GM23338 (cell line): ENCODE measurements around the gene PHC3. TPM values are rescaled to one million over a fixed set of nuclear protein-coding genes. Genes with fewer than 3 reads are reported as not detected.
A peak's percentile ranks its signal among the peaks of the same experiment; 100 is the strongest.

Experiments
- ATAC-seq: fragments of 200-7000 bp; cut with Tn5 transposase; 3 replicates; pipeline ENCODE4 v1.9.1; 2020
- DNase-seq: peaks from one replicate; pipeline ENCODE4 v3.0.0-alpha.2; 2015; ENCODE audit warnings: low spot score
- H2AFZ ChIP-seq: fragments of 200-600 bp; sonication (generic); 2 replicates; pipeline ENCODE4 v1.8.0; 2016; ENCODE audit warnings: antibody characterized with exemption, mild to moderate bottlenecking, moderate library complexity
- H3F3A ChIP-seq: fragments of 200-600 bp; sonication (generic); replicated peaks from 2 replicates; pipeline ENCODE4 v1.8.0; 2017; ENCODE audit warnings: antibody characterized with exemption, mixed run types, low read depth
- H3K27ac ChIP-seq: fragments of 200-600 bp; sonication (generic); 2 replicates; pipeline ENCODE4 v1.6.1; 2016; ENCODE audit warnings: low read depth
- H3K27me3 ChIP-seq: fragments of 200-600 bp; sonication (generic); 2 replicates; pipeline ENCODE4 v1.8.0; 2016; ENCODE audit warnings: mild to moderate bottlenecking, mixed run types, moderate library complexity; ENCODE audit not compliant: insufficient read depth
- H3K36me3 ChIP-seq: fragments of 200-600 bp; sonication (generic); 2 replicates; pipeline ENCODE4 v1.8.0; 2016; ENCODE audit warnings: mild to moderate bottlenecking; ENCODE audit not compliant: insufficient read depth
- H3K4me1 ChIP-seq: fragments of 200-600 bp; sonication (generic); 2 replicates; pipeline ENCODE4 v1.8.0; 2016; ENCODE audit warnings: mild to moderate bottlenecking, moderate library complexity; ENCODE audit not compliant: insufficient read depth
- H3K4me2 ChIP-seq: fragments of 200-600 bp; sonication (generic); 2 replicates; pipeline ENCODE4 v1.7.1; 2017; ENCODE audit warnings: mixed run types
- H3K4me3 ChIP-seq: fragments of 200-600 bp; sonication (generic); 2 replicates; pipeline ENCODE4 v1.6.1; 2016; ENCODE audit warnings: mixed run types
- H3K79me2 ChIP-seq: fragments of 200-600 bp; sonication (generic); replicated peaks from 2 replicates; pipeline ENCODE4 v1.8.0; 2017; ENCODE audit warnings: mild to moderate bottlenecking; ENCODE audit not compliant: insufficient read depth
- H3K9me2 ChIP-seq: fragments of 200-600 bp; sonication (generic); 2 replicates; pipeline ENCODE4 v1.8.0; 2017; ENCODE audit not compliant: insufficient read depth
- H4K20me1 ChIP-seq: fragments of 200-600 bp; sonication (generic); replicated peaks from 2 replicates; pipeline ENCODE4 v1.8.0; 2017; ENCODE audit warnings: mild to moderate bottlenecking; ENCODE audit not compliant: insufficient read depth
- H3K27ac Mint-ChIP-seq: 2 replicates; pipeline ENCODE4 v1.8.0; 2020; ENCODE audit warnings: inconsistent platforms, mild to moderate bottlenecking, moderate library complexity, mixed read lengths
- H3K27me3 Mint-ChIP-seq: 3 replicates; pipeline ENCODE4 v1.8.0; 2022; ENCODE audit warnings: low read depth, mild to moderate bottlenecking, moderate library complexity, mixed read lengths, inconsistent platforms; ENCODE audit not compliant: insufficient read depth, poor library complexity
- H3K36me3 Mint-ChIP-seq: 3 replicates; pipeline ENCODE4 v1.8.0; 2021; ENCODE audit warnings: low read depth, mild to moderate bottlenecking, inconsistent platforms, moderate library complexity, mixed read lengths
- H3K4me1 Mint-ChIP-seq: 3 replicates; pipeline ENCODE4 v1.8.0; 2020; ENCODE audit warnings: mild to moderate bottlenecking, inconsistent platforms, mixed read lengths
- H3K4me3 Mint-ChIP-seq: 3 replicates; pipeline ENCODE4 v1.8.0; 2021; ENCODE audit warnings: moderate library complexity, mild to moderate bottlenecking, inconsistent platforms, mixed read lengths
- H3K9me3 Mint-ChIP-seq: 3 replicates; pipeline ENCODE4 v1.8.0; 2020; ENCODE audit warnings: moderate library complexity, mild to moderate bottlenecking, inconsistent platforms, mixed read lengths
- CREB1 ChIP-seq: fragments of 250-450 bp; sonication (Bioruptor Pico); IDR thresholded peaks from 2 replicates; pipeline ENCODE4 v1.5.0; 2020; ENCODE audit warnings: low read depth, mild to moderate bottlenecking, moderate library complexity
- EZH2 ChIP-seq: fragments of 200-600 bp; sonication (generic); IDR thresholded peaks from one replicate; pipeline ENCODE4 v1.8.0; 2017; ENCODE audit warnings: antibody characterized with exemption, mild to moderate bottlenecking, low read depth; ENCODE audit not compliant: unreplicated experiment
- EZH2phosphoT487 ChIP-seq: fragments of 200-600 bp; sonication (generic); IDR thresholded peaks from one replicate; pipeline ENCODE4 v1.8.1; 2018; ENCODE audit warnings: antibody characterized with exemption; ENCODE audit not compliant: unreplicated experiment
- JUNB ChIP-seq: IDR thresholded peaks from one replicate; pipeline ENCODE4 v1.6.1; 2016; ENCODE audit warnings: antibody characterized with exemption; ENCODE audit not compliant: unreplicated experiment
- NANOG ChIP-seq: IDR thresholded peaks from 2 replicates; pipeline ENCODE4 v1.6.1; 2016; ENCODE audit warnings: antibody characterized with exemption, borderline replicate concordance
- POLR2AphosphoS5 ChIP-seq: IDR thresholded peaks from 2 replicates; pipeline ENCODE4 v1.6.1; 2016; ENCODE audit warnings: antibody characterized with exemption, low read depth
- REST ChIP-seq: IDR thresholded peaks from one replicate; pipeline ENCODE4 v1.6.1; 2018; ENCODE audit warnings: antibody characterized with exemption; ENCODE audit not compliant: unreplicated experiment
- STAT1 ChIP-seq: IDR thresholded peaks from one replicate; pipeline ENCODE4 v1.6.1; 2016; ENCODE audit warnings: antibody characterized with exemption; ENCODE audit not compliant: unreplicated experiment
- ZNF114 ChIP-seq: fragments of 250-450 bp; sonication (Bioruptor Pico); IDR thresholded peaks from 2 replicates; pipeline ENCODE4 v1.5.0; 2020; ENCODE audit warnings: mild to moderate bottlenecking, moderate library complexity
- ZNF331 ChIP-seq: fragments of 250-450 bp; sonication (Bioruptor Pico); IDR thresholded peaks from 2 replicates; pipeline ENCODE4 v1.5.0; 2020; ENCODE audit warnings: low read depth, mild to moderate bottlenecking, moderate library complexity
- ZNF462 ChIP-seq: fragments of 250-450 bp; sonication (Bioruptor Pico); IDR thresholded peaks from 2 replicates; pipeline ENCODE4 v1.5.0; 2020; ENCODE audit warnings: mild to moderate bottlenecking, moderate library complexity
- polyA plus RNA-seq: library from polyadenylated mRNA; unstranded; fragments of >200 nt; fragmentation: Nextera tagmentation; extraction: Ambion mirVana; gene quantifications from 2 replicates; pipeline ENCODE4 v1.2.1, GENCODE V29; 2016
- total RNA-seq: library from RNA; depleted of rRNA; stranded (reverse); fragments of >200 nt; shearing (Covaris generic); gene quantifications from 2 replicates; pipeline ENCODE4 v1.2.3, GENCODE V29; 2014
- TF ChIP-seq, protein P1 (sequence below), 2 experiments: fragments of 200-600 bp in 1 of 2; sonication (generic) in 1 of 2; conservative IDR thresholded peaks; 2 replicates each; pipeline versions ENCODE4 v1.5.1 to v1.6.1; 2016 to 2017; ENCODE audit warnings: antibody characterized with exemption in 2 of 2, low read depth in 2 of 2, mild to moderate bottlenecking in 2 of 2, moderate library complexity in 1 of 2
- TF ChIP-seq, protein P2 (sequence below): IDR thresholded peaks from 2 replicates; pipeline ENCODE4 v1.6.1; 2016; ENCODE audit warnings: antibody characterized with exemption

Gene PHC3
- total and polyA plus RNA-seq, 2 experiments from 2014 or later: 23.9 to 83.5 TPM

GRCh38 chr3:170077361-170077760, 104.2 kb downstream of the PHC3 start:
- H3K79me2 ChIP-seq: no peaks in the 10 kb centered on the region
- no peak overlapping the region for H2AFZ ChIP-seq
- no peaks in the 10 kb centered on the region for H3F3A ChIP-seq
- no peaks in the 10 kb centered on the region for H4K20me1 ChIP-seq
- peak overlapping the region; percentile 40; the same call in 1 of the 2 replicates for H3K27ac ChIP-seq
- ATAC-seq: no peak
- DNase-seq: no peak
- H3K9me2 ChIP-seq: no peaks in the 10 kb centered on the region
- H3K27ac Mint-ChIP-seq: 0 out of 2 replicates have a peak overlapping the region, but pooled peaks have one; percentile 8
- no peaks in the 10 kb centered on the region for H3K27me3 ChIP-seq
- peaks cover 9% of the 10 kb centered on the region for H3K4me1 Mint-ChIP-seq
- no peak overlapping the region for H3K4me3 Mint-ChIP-seq
- H3K4me2 ChIP-seq: no peak overlapping the region
- no peaks in the 10 kb centered on the region for H3K27me3 Mint-ChIP-seq
- H3K9me3 Mint-ChIP-seq: peaks cover 3% of the 10 kb centered on the region; the same call in 2 of the 3 replicates
- no peak overlapping the region for H3K4me3 ChIP-seq
- TF ChIP-seq CREB1 (CRISPR knock-in tag) (no peak), ZNF462 (no peak), JUNB (no peak), ZNF331 (CRISPR knock-in tag) (no peak), EZH2 (no peak), STAT1 (no peak), ZNF114 (CRISPR knock-in tag) (no peak), REST (no peak), NANOG (no peak), EZH2phosphoT487 (no peak), POLR2AphosphoS5 (no peak)
- TF ChIP-seq, protein P1, sequence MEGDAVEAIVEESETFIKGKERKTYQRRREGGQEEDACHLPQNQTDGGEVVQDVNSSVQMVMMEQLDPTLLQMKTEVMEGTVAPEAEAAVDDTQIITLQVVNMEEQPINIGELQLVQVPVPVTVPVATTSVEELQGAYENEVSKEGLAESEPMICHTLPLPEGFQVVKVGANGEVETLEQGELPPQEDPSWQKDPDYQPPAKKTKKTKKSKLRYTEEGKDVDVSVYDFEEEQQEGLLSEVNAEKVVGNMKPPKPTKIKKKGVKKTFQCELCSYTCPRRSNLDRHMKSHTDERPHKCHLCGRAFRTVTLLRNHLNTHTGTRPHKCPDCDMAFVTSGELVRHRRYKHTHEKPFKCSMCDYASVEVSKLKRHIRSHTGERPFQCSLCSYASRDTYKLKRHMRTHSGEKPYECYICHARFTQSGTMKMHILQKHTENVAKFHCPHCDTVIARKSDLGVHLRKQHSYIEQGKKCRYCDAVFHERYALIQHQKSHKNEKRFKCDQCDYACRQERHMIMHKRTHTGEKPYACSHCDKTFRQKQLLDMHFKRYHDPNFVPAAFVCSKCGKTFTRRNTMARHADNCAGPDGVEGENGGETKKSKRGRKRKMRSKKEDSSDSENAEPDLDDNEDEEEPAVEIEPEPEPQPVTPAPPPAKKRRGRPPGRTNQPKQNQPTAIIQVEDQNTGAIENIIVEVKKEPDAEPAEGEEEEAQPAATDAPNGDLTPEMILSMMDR (conservative IDR thresholded peaks at IDR 0.05; ENCODE audit: low read depth in 2 of 2): no peak
- TF ChIP-seq, protein P2, sequence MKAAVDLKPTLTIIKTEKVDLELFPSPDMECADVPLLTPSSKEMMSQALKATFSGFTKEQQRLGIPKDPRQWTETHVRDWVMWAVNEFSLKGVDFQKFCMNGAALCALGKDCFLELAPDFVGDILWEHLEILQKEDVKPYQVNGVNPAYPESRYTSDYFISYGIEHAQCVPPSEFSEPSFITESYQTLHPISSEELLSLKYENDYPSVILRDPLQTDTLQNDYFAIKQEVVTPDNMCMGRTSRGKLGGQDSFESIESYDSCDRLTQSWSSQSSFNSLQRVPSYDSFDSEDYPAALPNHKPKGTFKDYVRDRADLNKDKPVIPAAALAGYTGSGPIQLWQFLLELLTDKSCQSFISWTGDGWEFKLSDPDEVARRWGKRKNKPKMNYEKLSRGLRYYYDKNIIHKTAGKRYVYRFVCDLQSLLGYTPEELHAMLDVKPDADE: no peak
- peaks cover 16% of the 10 kb centered on the region for H3K36me3 Mint-ChIP-seq
- H3K4me1 ChIP-seq: no peaks in the 10 kb centered on the region
- H3K36me3 ChIP-seq: no peaks in the 10 kb centered on the region
